ENCODE results near the gene POU2F2. TPM values are rescaled to one million over a fixed set of nuclear protein-coding genes. Genes with fewer than 3 reads are reported as not detected.

Gene POU2F2
- total RNA-seq, 2 experiments from 2014 or later: 30.0 to 31.9 TPM

Small RNA genes lying within 50 kb of the gene (microRNA-seq; reads per million reads assigned to microRNA genes)
- gene MIR4323 (ENCODE audit: borderline microRNAs expressed, borderline replicate concordance): not detected

Other genes with a start within 250 kb of the POU2F2 start
- 100 to 1,000 TPM; 246 to 260 TPM for gene ARHGEF1, start 249.3 kb downstream of the POU2F2 start, total RNA-seq
- gene ERFL, start 204.0 kb downstream of the POU2F2 start, total RNA-seq: 1 to 10 TPM in 1 of 2 experiments, under 1 TPM in 1; 0.99 to 1.3 TPM
- gene RABAC1, start 173.1 kb downstream of the POU2F2 start, total RNA-seq: 10 to 100 TPM; 32.8 TPM
- gene ATP1A3, start 138.2 kb downstream of the POU2F2 start, total RNA-seq: 1 to 10 TPM; 1.1 to 1.5 TPM
- 1 to 10 TPM; 1.9 to 2.2 TPM for gene GRIK5, start 62.2 kb downstream of the POU2F2 start, total RNA-seq
- gene ZNF574, start 56.3 kb downstream of the POU2F2 start, total RNA-seq: 1 to 10 TPM; 8.4 to 8.8 TPM
- gene DEDD2, start 85.2 kb upstream of the POU2F2 start, total RNA-seq: 10 to 100 TPM; 24.8 to 26.0 TPM
- 10 to 100 TPM; 11.5 to 11.6 TPM for gene ZNF526, start 87.9 kb upstream of the POU2F2 start, total RNA-seq
- gene GSK3A, start 110.2 kb upstream of the POU2F2 start, total RNA-seq: 10 to 100 TPM; 31.1 to 33.8 TPM
- gene ERF, start 122.7 kb upstream of the POU2F2 start, total RNA-seq: 10 to 100 TPM; 52.4 to 55.6 TPM
- 10 to 100 TPM; 60.2 to 61.5 TPM for gene CIC, start 136.8 kb upstream of the POU2F2 start, total RNA-seq
- gene PRR19, start 169.7 kb upstream of the POU2F2 start, total RNA-seq: under 1 TPM; 0.27 to 0.43 TPM
- 10 to 100 TPM; 36.6 TPM for gene PAFAH1B3, start 170.2 kb upstream of the POU2F2 start, total RNA-seq
- not detected for gene TMEM145, start 180.9 kb upstream of the POU2F2 start, total RNA-seq
- gene MEGF8, start 193.2 kb upstream of the POU2F2 start, total RNA-seq: 1 to 10 TPM; 3.3 to 4.0 TPM

All from activated naive CD4-positive, alpha-beta T cell treated with anti-CD3 and anti-CD28 coated beads for 36 hours (primary cell).